A549 (cell line): ENCODE results near the gene THOC5. TPM values are rescaled to one million over a fixed set of nuclear protein-coding genes. Genes with fewer than 3 reads are reported as not detected.

Experiments
- ATAC-seq, 2 experiments: fragments of 200-7000 bp in 1 of 2; fragments of >200 bp in 1 of 2; cut with Nextera tagmentation in 1 of 2; cut with Tn5 transposase in 1 of 2; 3 replicates each; pipeline versions ENCODE4 v1.8.0 to v1.9.1; 2018 to 2020; ENCODE audit warnings: mild to moderate bottlenecking in 1 of 2, moderate library complexity in 1 of 2
- CTCF ChIA-PET: fragments of 300-600 bp; sonication (Branson Sonifier 250); formaldehyde crosslinking; extraction: SDS; loops from one replicate; lab custom pipeline; 2021; ENCODE audit warnings: antibody characterized with exemption, inconsistent platforms; lab: Yijun Ruan, JAX
- POLR2A ChIA-PET: fragments of 350-600 bp; formaldehyde crosslinking; extraction: SDS; loops from one replicate; lab custom pipeline; 2021; ENCODE audit warnings: antibody characterized with exemption, inconsistent platforms; lab: Yijun Ruan, JAX
- DNase-seq, 2 experiments: peaks; one replicate each; pipeline versions ENCODE4 v3.0.0 to v3.0.0-alpha.2; 2011 to 2016; ENCODE audit warnings: low read depth in 1 of 2, low spot score in 1 of 2
- FAIRE-seq: peaks from 2 replicates; lab custom pipeline; 2011; peaks lifted over from hg19 to GRCh38; lab: Jason Lieb, UNC
- H3K27ac ChIP-seq, 2 experiments: fragments of >200 bp; sonication (Bioruptor Twin); formaldehyde crosslinking; 3 replicates each; pipeline ENCODE4 v1.5.1; 2016 to 2017
- H3K4me1 ChIP-seq: fragments of >200 bp; sonication (Bioruptor Twin); formaldehyde crosslinking; 3 replicates; pipeline ENCODE4 v1.6.1; 2016
- H3K4me2 ChIP-seq: fragments of >200 bp; sonication (Bioruptor Twin); formaldehyde crosslinking; 3 replicates; pipeline ENCODE4 v1.6.1; 2016
- H3K4me3 ChIP-seq: fragments of >200 bp; sonication (Bioruptor Twin); formaldehyde crosslinking; 3 replicates; pipeline ENCODE4 v1.5.1; 2016
- H3K9me3 ChIP-seq: fragments of >200 bp; sonication (Bioruptor Twin); formaldehyde crosslinking; 3 replicates; pipeline ENCODE4 v1.6.1; 2016
- ATOH8 ChIP-seq: fragments of 250-450 bp; sonication (Bioruptor Pico); IDR thresholded peaks from 2 replicates; pipeline ENCODE4 v1.5.0; 2020; ENCODE audit warnings: low read depth, mild to moderate bottlenecking, moderate library complexity
- CBX8 ChIP-seq: fragments of 200-600 bp; sonication (generic); IDR thresholded peaks from 2 replicates; pipeline ENCODE4 v1.6.1; 2016
- CHD2 ChIP-seq: fragments of 150-350 bp; IDR thresholded peaks from 2 replicates; pipeline ENCODE4 v1.6.1; 2014; ENCODE audit warnings: low read length; ENCODE audit not compliant: partially characterized antibody
- CHD4 ChIP-seq: fragments of 200-600 bp; sonication (generic); IDR thresholded peaks from 2 replicates; pipeline ENCODE4 v1.6.1; 2016; ENCODE audit warnings: antibody characterized with exemption, mild to moderate bottlenecking, borderline replicate concordance
- EHMT2 ChIP-seq: fragments of 200-600 bp; sonication (generic); IDR thresholded peaks from 2 replicates; pipeline ENCODE4 v1.6.1; 2016; ENCODE audit warnings: antibody characterized with exemption, low read depth, mild to moderate bottlenecking, moderate library complexity
- FOSL2 ChIP-seq, 2 experiments: fragments of 450-650 bp in 1 of 2; fragments of >200 bp in 1 of 2; sonication (Bioruptor Twin) in 1 of 2; formaldehyde crosslinking; IDR thresholded peaks; 2 replicates each; pipeline versions ENCODE4 v1.5.0 to v1.6.1; 2016 to 2020; ENCODE audit warnings: mild to moderate bottlenecking in 1 of 2, moderate library complexity in 1 of 2
- GATA3 ChIP-seq: IDR thresholded peaks from 2 replicates; pipeline ENCODE4 v1.6.1; 2012; ENCODE audit warnings: borderline replicate concordance
- JUN ChIP-seq, 2 experiments: fragments of >200 bp; sonication (Bioruptor Twin); formaldehyde crosslinking; IDR thresholded peaks; 2 replicates in 1 of 2; 3 replicates in 1 of 2; pipeline ENCODE4 v1.6.1; 2016 to 2017
- KDM1A ChIP-seq: fragments of 200-600 bp; sonication (generic); IDR thresholded peaks from 2 replicates; pipeline ENCODE4 v1.6.1; 2016; ENCODE audit warnings: low read depth, mild to moderate bottlenecking
- MAX ChIP-seq: IDR thresholded peaks from 2 replicates; pipeline ENCODE4 v1.6.1; 2012
- MYC ChIP-seq: IDR thresholded peaks from 2 replicates; pipeline ENCODE4 v1.6.1; 2012; ENCODE audit warnings: mild to moderate bottlenecking, inconsistent platforms, low read length, improper control_type of control experiment, borderline replicate concordance
- NR3C1 ChIP-seq: fragments of >200 bp; sonication (Bioruptor Twin); formaldehyde crosslinking; IDR thresholded peaks from 3 replicates; pipeline ENCODE4 v1.6.1; 2017
- PHF8 ChIP-seq: fragments of 200-600 bp; sonication (generic); IDR thresholded peaks from 2 replicates; pipeline ENCODE4 v1.6.1; 2016; ENCODE audit warnings: low read depth, mild to moderate bottlenecking, antibody characterized with exemption, moderate library complexity, borderline replicate concordance
- POLR2A ChIP-seq: IDR thresholded peaks from 2 replicates; pipeline ENCODE4 v1.6.1; 2012; ENCODE audit warnings: mild to moderate bottlenecking, low read length
- RCOR1 ChIP-seq: fragments of 150-350 bp; IDR thresholded peaks from 2 replicates; pipeline ENCODE4 v1.6.1; 2014; ENCODE audit warnings: antibody characterized with exemption, low read length, low read depth
- REST ChIP-seq: fragments of 200-600 bp; sonication (generic); IDR thresholded peaks from 2 replicates; pipeline ENCODE4 v1.6.1; 2016; ENCODE audit warnings: antibody characterized with exemption, mild to moderate bottlenecking, moderate library complexity
- ZNF302 ChIP-seq: fragments of 250-450 bp; sonication (Bioruptor Pico); IDR thresholded peaks from 2 replicates; pipeline ENCODE4 v1.9.0; 2021; ENCODE audit warnings: inconsistent platforms, mild to moderate bottlenecking, moderate library complexity
- ZSCAN20 ChIP-seq: fragments of 250-450 bp; sonication (Bioruptor Pico); IDR thresholded peaks from 2 replicates; pipeline ENCODE4 v1.8.0; 2022; ENCODE audit warnings: mild to moderate bottlenecking, moderate library complexity
- WGBS: methylation state at CpG from one replicate; pipeline ENCODE4 v1.1.6; 2017; ENCODE audit errors: missing lambda C conversion rate; 5-methylcytosine and 5-hydroxymethylcytosine counted together
- polyA plus RNA-seq, 4 experiments: library from polyadenylated mRNA; depleted of rRNA in 3 of 4; stranded (reverse); fragments of >200 nt; fragmentation: RNase III in 1 of 4; extraction: RNeasy Plus Mini Kit Qiagen cat#74134 plus additional on column Dnase treatment in 1 of 4; gene quantifications; 2 replicates in 3 of 4; 3 replicates in 1 of 4; pipeline ENCODE4 v1.2.3, GENCODE V29; 2011 to 2017

Gene THOC5
- polyA plus RNA-seq, 2 of the 4 experiments (the other 2 are of a cell fraction) = 24.1 to 43.3 TPM

GRCh38 chr22:29479417-29480261 lies 73.9 kb downstream of the THOC5 start, which contains the start of gene NEFH:
TSS of gene NEFH (plus strand) at chr22:29480218. CDS start at chr22:29480263, 45 bp downstream.
- peaks cover 29% of the 10 kb centered on the region for H3K4me1 ChIP-seq
- POLR2A ChIA-PET = no interaction called here
- 28% methylated on average over 13 of the region's 48 CpGs for WGBS
- peak within 1 kb of the TSS; percentile 76; the same call in 2 of the 3 replicates for H3K4me2 ChIP-seq
- TF ChIP-seq CBX8 (no peak), ZNF302 (no peak), MAX (no peak), PHF8 (no peak), CHD4 (no peak), NR3C1 (no peak), FOSL2 (IDR thresholded peaks at IDR 0.05) (no peak), FOSL2 (CRISPR knock-in tag; IDR thresholded peaks at IDR 0.05) (no peak)
- no peak for DNase-seq
- ATAC-seq = peak in 1 of 2 experiments; percentile 23; a peak in 2 of 6 replicates
- H3K9me3 ChIP-seq = no peaks in the 10 kb centered on the region
- FAIRE-seq = no peak
- H3K27ac ChIP-seq = no peak within 1 kb of the TSS
- CTCF ChIA-PET = interaction anchor here (0.9 to 1.1 kb wide), 2 partner anchors 9 to 25 kb away, joined by 3 to 4 read pairs; no protein-coding TSS in a partner anchor
- no peak within 1 kb of the TSS for H3K4me3 ChIP-seq

- POLR2A ChIA-PET = no interaction called here
- Histone ChIP-seq H3K9me3 (no peaks in the 10 kb centered on the region), H3K4me2 (peak overlapping the region; percentile 76), H3K4me3 (0 out of 3 replicates have a peak overlapping the region, but pooled peaks have one; percentile 1), H3K27ac (peak overlapping the region in 1 of 2 experiments; percentile 53; a peak in 2 of 6 replicates), H3K4me1 (peaks cover 29% of the 10 kb centered on the region)
- 18% methylated on average over 16 of the region's 21 CpGs for WGBS
- TF ChIP-seq RCOR1 (no peak), CHD2 (no peak), REST (peak; percentile 95), JUN (IDR thresholded peaks at IDR 0.05) (no peak), ATOH8 (CRISPR knock-in tag) (no peak), MYC (no peak), EHMT2 (peak; percentile 71), POLR2A (no peak), KDM1A (no peak), GATA3 (no peak), CBX8 (no peak), ZSCAN20 (0 out of 2 replicates have a peak, but pooled peaks have one; percentile 25)
- DNase-seq = peak; percentile 18 to 28
- FAIRE-seq = no peak
- CTCF ChIA-PET = interaction anchor here (1.1 to 1.5 kb wide), 2 partner anchors 8 to 10 kb away, joined by 3 to 4 read pairs; no protein-coding TSS in a partner anchor
- ATAC-seq = peak; percentile 71 to 74; a peak in 5 of 6 replicates
These were observed 75.0 kb downstream of the THOC5 start for GRCh38 chr22:29478326-29479276.
